HG03045 (cell line): ENCODE data around the gene MAP10.
"Not testable (repeated sequence)": the region's sequence is repeated elsewhere in the genome, so short reads cannot be mapped to it uniquely, and the experiment has no call there.

Experiments used
- ATAC-seq: cut with Tn5 transposase; IDR thresholded peaks from one replicate; pipeline ENCODE4 v1.9.1; 2021; ENCODE audit warnings: mild to moderate bottlenecking, moderate library complexity; ENCODE audit not compliant: unreplicated experiment

MAP10 gene, protein sequence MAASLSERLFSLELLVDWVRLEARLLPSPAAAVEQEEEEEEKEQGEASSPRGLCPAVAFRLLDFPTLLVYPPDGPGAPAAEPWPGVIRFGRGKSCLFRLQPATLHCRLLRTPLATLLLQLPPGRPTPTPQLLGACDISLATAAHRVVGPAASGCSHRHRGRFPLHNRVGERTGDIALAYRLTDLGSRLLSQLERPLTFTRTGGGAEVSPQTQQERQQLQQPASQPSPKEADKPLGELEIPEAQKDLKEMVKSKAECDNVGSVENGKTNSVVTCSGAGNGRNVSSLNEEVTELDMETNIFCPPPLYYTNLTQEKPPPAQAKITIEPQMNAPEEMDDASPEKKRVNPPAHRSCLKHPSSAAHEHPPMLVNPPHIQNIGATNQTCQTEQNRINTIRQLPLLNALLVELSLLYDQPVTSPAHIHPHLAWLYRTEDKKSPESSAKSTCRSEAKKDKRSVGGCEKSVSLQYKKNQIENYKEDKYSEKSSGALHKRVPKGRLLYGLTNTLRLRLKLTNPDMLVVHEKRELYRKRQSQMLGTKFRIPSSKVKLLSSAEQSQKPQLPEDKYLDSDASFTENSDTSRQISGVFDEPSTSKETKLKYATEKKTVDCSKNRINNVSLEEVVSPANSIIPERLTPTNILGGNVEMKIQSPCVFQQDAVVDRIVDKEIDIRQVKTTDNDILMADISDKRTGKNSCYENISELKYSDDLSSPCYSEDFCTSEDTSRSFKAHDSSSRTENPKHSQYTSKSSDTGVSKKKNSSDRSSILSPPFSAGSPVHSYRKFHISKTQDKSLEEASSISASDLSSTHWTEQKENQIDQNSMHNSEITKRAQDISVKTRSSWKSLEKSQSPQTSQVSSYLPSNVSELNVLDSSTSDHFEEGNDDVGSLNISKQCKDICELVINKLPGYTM

DNA sequence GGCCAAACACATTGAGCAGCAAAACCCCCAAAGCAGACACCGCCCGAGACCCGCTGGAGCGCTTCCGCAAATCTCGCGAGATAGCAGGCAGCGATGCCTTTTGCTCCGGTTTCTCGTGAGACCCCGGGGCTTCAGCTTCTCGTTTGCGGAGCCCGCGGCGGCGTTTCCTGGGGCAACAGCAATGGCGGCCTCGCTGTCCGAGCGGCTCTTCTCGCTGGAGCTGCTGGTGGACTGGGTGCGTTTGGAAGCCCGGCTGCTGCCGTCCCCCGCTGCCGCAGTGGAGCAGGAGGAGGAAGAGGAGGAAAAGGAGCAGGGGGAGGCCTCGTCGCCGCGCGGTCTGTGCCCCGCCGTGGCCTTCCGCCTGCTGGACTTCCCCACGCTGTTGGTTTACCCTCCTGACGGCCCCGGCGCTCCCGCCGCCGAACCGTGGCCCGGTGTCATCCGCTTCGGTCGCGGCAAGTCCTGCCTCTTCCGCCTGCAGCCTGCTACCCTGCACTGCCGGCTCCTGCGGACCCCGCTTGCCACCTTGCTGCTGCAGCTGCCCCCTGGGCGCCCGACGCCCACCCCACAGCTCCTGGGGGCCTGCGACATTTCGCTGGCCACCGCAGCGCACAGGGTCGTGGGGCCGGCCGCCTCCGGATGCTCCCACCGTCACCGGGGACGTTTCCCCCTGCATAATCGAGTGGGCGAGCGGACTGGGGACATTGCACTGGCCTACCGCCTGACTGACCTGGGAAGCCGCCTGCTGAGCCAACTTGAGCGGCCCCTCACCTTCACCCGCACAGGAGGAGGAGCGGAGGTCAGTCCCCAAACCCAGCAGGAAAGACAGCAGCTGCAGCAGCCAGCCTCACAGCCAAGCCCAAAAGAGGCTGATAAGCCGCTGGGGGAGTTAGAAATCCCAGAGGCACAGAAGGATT, at the start of gene MAP10:
Gene MAP10 (plus strand): TSS at position 148 of the 917 bp plus-strand sequence. CDS start 34 bp downstream, at position 182.
- ATAC-seq = peak; percentile 94

DNA sequence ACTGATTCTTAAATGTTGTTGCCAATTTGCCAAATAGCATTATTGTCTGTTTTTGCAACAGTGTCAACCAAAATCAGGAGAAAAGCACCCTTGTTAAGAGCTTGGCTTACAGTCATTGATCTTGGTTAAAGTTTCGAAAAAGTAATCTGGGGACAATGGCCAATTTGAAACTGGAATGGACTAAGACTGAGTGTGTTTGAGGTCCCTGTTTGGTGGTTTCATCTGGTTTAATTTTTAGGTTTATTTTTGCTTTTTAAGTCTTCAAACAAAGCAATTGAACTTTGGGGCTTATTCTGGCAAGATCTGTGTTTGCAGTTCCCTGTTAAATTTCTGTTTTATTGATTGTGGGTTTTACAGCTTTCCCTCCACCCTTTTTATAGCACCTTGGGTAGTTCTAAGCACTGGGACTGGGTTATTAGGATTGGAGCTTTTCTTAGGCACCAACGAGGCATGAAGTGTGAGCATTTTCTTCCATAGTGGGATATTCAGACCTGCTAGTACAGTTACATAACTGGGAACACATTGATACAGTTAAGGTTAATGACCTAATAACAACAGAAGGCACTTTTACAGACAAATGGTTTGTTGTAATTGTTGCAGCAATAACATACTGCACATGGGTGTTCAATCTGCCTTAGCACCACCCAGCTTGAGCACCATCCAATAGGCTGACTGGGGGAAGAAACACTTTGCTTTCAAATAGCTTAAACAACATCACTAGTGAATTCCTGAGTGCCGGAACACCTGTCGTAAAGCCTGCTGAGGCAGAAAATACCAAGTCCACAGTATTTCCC, 40.6 kb upstream of the MAP10 start:
- no peak for ATAC-seq

DNA sequence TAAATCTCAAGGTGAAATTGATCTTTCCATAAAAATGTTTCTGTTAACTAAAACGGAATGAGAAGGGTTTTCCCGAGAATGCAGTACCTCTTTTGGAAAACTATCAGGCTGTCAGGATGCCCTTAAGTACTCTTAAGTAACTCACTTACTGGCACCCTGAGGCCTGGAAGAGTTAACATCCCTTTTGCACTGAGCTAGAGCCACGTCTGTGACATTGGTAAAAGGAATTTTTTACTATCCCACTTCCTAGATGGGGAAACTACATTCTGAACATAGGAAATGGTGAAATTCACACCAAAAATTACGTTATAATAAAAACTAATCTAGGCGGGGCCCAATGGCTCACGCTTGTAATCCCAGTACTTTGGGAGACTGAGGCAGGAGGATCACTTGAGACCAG, 39.7 kb upstream of the MAP10 start:
- no peak for ATAC-seq

DNA sequence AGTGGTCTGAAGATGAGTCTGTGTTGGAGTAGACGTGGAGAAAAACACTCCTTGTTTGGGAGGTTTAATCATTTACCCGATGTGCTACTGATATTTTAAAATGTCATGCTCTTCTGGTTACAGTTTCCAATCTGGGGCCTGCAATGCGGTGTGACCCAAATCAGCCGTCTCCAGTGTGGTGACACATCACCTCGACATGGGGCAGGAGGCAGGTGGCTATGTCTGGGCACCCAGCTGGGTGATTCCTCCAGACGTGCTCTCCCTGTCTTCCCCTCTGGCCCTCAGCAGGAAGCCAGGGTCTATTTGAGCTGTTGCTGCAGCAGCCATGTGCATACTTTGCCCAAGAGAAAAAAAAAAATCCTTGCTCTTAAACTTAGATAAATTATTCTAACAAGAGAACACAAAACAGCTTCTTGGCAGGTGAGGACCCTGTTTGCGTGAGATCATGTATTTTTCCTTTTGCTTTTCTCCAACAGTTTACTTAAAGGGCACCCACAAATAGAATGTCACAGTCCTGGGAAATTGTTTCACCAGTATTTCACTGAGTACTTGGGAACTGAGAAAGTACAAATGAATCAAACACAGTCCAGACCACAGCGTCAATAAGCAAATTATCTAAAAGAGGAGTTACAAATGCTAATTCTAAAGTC, 38.9 kb upstream of the MAP10 start:
- no peak for ATAC-seq

DNA sequence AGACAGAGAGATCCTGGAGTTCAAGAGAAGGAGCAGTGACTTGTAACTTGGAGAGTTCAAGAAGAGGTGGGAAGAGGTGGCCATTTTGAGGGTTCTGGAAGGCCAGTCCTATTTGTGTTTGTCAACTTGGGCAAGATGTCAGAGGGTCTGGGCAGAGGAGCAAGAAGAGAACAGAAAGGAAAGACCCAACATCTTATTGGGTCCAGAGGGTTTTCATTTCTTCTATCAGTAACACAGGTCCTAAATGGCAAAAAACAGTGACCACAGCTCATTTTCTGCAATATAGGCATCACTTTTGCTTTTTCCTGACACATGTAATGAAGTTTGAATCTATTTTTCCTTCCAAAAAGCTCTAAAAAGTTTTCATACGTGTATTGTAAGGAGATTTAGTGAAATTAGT, 38.3 kb upstream of the MAP10 start:
- ATAC-seq = no peak

DNA sequence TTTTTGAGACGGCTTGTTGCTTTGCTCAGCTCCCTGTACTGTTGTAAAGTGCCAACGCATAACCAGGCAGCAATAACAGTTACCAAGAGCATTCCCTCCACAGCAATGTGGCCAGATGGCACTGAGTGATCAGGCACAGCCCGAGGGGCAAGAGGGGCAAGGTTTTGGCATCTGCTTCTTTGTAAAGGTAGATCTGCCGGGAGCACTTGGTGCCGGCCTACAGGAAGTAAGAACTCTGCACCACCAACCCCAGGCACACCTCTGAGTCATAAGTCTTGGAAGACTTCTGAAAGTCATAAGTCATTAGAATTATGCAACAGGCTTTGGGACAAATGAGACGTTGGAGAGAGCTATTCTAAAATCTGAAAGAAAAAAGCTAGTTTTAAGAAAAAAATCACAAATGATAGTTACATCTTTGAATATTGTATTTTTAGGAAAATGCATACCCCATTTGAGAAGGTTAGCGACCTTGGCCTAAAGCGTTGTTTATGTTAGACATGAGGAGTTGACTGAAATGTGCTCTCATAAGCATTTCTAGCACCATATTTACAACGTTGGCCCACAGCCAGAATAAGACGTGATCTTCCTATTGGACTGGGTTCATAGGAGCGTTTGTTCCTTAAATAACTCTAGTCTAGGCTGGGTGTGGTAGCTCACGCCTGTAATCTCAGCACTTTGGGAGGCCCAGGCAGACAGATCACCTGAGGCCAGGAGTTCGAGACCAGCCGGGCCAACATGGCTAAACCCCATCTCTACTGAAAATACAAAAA, 37.7 kb upstream of the MAP10 start:
- ATAC-seq = no peak

DNA sequence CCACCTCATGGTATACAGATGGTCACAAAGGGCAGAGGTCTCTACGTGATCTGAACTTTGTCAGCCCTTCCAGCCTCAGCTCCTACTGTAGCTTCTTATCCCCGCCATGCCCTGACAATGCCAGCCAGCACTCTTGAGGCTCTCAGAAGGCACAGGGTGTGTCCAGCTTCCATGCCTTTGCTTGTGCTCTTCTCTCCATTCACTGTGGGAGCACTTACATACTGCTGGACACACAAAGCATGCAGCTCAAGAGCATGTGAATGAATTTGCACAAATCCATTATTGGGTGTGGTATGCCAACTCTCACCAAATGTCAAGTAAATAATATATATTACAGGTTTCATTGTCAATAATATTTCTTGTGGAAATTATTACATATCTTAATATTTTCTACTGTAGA, 36.4 kb upstream of the MAP10 start:
- no peak for ATAC-seq

DNA sequence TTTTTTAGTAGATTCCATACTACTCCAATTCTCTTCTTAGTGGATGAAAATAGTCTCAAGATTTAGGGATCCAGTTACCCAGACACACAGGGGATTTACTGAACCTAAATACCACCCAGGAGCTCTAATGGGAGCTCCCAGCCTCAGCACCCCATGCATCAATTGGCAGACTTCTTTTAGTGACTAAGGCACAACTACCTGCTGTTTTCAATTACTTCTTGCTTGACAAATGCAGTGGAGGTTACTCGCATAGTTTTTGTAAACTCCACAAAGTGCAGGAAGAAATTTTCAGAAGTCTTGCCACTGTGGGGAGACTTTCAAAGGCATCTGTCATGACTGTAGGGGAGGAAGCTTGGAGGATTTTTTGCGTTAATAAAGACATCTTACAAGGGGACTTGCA, 35.5 kb upstream of the MAP10 start:
- ATAC-seq = no peak

DNA sequence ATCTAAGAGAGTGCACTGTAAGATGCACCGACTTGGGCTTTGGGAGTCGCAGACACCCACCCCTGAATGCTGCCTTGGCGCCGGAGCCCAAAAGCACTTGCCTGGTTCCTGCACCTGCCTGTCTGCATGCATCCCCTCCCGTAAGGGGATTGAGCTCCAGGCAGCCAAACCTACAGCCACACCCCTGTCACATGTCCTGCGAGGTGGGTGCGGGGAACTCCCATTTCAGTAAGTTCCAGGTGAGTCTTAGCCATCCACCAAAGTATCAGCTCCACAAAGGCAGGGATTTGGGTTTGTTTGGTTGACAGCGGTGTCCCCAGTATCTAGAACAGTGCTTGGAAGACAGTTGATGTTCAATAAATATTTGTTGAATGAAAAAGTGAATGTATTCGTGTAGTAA, 31.5 kb upstream of the MAP10 start:
- no peak for ATAC-seq

DNA sequence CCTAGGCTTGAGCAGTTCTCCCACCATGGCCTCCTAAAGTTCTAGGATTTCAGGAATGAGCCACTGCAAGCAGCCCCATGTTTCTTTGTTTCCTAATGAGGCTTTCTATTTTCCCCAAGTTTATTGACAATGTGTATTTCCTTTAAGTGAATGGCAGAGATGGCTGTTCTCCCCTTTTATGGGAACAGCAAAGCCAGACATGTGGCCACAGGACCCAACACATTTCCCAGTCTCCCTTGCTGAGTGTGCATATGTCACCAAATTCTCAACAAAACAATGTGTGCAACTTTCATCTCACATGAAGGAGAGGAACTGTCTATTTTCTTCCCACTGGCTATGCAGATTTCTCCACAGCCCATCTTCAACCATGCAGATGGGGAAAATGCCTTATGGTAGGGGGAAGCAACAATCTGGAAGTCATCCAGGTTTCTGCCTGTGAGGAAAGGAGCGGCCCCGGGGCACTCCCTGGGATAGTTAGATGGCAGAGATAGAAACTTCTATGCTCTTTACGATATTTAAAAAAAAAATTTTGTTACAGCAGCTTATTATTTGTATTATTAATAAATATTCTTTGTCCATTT, 28.6 kb upstream of the MAP10 start:
- ATAC-seq = no peak

DNA sequence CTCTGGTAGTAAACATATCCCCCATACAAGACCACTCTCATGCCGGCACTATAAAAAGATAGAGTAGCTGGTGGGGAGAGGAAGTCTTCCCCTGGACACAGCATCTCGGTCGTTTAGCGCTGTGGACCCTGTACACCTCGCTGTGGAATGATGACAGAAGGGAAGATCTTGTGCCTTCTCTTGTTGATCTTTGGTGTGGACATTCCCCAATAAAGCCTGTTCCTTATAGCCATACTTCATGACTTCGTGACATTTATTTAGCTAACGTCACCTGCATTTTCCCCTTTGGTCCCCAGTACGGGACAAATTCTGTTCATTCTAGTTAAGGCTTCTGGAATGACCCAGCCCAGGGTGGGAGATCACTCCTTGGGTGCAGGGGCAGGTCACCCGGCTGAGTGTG, 24.9 kb upstream of the MAP10 start:
- ATAC-seq = no peak

DNA sequence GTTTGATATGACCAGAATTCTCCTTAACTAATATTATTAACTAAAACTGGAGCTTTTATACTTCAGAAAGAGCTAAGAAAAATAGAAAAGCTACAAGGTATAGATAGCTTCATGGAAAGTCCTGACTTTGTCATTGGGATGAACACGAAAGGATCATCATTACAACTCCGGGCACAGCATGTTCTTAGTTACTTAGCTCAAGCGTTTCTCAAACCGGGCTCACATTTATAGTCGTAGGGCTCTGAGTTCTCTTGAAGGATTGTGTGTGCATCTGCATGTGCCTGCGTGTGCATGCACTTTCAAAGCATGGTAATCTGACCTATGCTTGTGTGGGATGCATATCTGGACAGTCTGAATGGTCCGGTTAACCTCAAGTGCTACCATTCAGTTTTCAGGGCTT, 20.4 kb upstream of the MAP10 start:
- ATAC-seq = no peak

DNA sequence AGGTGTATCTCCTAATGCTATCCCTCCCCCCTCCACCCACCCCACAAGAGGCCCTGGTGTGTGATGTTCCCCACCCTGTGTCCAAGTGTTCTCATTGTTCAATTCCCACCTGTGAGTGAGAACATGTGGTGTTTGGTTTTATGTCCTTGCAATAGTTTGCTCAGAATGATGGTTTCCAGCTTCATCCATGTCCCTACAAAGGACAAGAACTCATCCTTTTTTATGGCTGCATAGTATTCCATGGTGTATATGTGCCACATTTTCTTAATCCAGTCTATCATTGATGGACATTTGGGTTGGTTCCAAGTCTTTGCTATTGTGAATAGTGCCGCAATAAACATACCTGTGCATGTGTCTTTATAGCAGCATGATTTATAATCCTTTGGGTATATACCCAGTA, 19.6 kb upstream of the MAP10 start:
- not testable (repeated sequence) for ATAC-seq

DNA sequence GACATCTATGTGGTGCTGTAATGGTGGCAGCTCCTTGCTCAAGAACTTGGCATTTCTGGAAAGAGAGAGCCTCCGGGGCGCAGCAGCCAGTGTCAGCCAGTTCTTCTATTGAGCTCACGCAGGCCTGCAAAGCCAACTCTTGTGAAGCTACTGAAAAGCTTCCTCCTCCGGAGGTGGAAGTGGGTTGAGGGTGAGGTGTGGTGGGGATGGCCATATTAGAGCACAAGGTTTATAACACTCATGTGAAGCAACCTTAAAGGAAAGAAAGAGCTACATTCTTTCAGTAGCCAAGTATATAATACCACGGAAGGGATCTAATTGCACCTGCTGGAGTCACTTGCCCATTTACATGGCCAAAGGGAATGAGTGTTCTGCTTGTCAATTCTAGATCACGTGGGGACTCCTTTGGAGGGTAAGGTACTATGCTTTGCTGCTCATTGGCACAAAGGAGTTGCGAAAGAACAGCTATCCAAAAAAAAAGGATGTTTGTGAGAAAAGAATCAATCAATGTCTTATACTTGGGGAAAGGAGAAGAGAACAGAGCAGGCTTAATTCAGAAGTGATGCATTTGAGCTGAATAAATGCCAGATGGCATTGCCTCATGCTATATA, 18.3 kb upstream of the MAP10 start:
- no peak for ATAC-seq

DNA sequence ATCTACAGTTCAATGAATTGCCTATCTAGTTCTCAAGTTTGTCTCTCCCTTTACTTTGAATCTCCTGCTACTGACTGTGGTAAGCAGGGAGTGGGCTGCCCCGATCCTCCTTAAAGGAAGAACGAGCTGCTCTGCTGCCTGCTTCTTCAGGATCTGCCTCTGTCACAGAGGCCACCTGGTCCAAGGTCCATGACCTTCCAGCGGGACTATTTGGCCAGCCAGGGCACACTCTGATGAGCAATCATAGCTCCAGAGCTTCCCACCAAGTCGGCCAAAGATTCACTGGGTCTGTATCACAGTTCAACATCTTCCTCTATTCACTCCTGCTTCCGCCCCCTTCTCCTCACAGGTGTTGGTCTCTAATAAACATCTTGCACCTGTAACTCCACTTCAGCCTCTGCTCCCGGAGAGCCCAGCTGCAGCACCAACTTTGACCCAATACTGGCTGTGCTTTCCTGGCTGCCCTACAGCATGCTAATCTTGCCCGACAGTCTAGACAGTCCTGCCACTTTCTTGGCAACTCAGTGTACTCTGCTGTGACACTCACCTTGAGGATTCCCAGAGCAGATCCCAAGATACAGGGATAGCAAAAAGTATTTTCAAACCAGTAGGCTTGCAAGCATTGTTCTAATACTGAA, 16.9 kb upstream of the MAP10 start:
- ATAC-seq = no peak

DNA sequence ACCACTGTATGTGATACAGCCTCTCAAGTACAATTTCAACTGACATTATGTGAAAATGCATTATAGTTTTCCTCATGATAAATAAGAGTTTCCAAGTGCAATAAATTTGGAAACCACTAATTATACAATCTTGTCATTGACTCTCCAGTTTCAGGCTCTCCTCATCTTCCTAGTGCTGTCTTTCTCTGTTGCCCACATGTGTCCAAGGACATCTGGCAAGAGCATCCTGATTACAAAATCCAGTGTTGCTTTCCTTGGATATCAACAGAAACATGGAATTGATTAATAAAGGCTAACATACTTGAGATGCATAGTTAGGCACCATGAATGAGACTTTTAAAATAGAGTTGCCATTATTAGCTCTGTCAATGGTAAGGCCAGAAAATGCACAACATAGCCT, 15.6 kb upstream of the MAP10 start:
- ATAC-seq = no peak

DNA sequence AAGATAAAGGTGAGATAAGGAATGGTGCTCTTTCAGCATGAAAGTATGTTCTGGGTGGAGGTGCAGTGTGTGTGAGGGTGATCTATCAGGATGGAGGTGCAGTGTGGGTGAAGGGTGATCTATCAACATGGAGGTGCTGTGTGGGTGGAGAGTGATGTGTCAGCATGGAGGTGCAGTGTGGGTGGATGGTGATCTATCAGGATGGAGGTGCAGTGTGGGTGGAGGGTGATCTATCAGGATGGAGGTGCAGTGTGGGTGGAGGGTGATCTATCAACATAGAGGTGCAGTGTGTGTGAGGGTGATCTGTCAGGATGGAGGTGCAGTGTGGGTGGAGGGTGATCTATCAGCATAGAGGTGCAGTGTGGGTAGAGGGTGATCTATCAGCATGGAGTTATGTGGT, 12.3 kb upstream of the MAP10 start:
- no peak for ATAC-seq

DNA sequence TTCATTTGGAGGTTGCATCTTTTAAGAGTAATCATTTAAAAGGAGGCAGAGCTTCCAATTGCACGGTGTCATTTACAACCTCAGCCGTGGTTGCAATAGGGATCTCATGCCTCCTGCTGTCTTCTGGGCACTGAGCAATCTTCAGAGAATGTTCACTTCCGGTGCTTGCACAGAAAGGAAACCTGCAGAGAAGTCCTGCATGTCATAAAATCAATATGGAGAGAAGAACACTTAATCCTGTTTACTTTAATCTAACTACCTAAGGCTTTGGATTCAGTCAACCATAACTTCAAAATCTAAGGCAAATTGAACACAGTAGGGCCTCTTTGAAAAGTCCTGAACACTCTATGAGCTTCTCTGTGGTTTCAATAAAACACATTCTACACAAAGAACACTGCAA, 11.3 kb upstream of the MAP10 start:
- ATAC-seq = no peak
